ENCODE measurements around the gene SULT2B1.
A peak's percentile ranks its signal among the peaks of the same experiment; 100 is the strongest.
"Not testable (repeated sequence)": the region's sequence is repeated elsewhere in the genome, so short reads cannot be mapped to it uniquely, and the experiment has no call there.

The SULT2B1 gene

GRCh38 chr19:48520134-48520533, 31.8 kb upstream of the SULT2B1 start:
- intact Hi-C loops (cut with DNase I), result no loop called here
- DNase-seq, result no peak

GRCh38 chr19:48524221-48524620, 27.8 kb upstream of the SULT2B1 start:
- DNase-seq, result no peak
- intact Hi-C loops (cut with DNase I), result no loop called here

DNA sequence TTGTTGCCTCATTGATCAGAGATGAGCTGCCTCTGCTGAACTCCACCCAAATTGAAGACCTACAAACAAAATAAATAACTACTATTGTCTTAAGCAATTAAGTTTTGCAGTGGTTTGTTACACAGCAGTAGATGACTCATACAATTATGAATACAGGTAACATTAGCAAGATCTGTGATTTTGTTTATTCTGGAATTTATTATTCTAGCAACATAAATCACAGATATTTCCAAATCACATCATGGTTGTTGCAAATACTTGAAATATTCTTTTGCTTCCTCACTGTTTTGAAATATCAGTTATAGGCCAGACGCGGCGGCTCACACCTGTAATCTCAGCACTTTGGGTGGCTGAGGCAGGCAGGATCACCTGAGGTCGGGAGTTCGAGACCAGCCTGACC, 27.2 kb upstream of the SULT2B1 start:
- peak in 2 of 10 donors; percentile 18 to 35 for DNase-seq
- intact Hi-C loops (cut with DNase I), result no loop called here

- DNase-seq, result no peak
- intact Hi-C loops (cut with DNase I), result no loop called here
Observed at GRCh38 chr19:48529156-48529555, 22.8 kb upstream of the SULT2B1 start.

- peak in 2 of 10 donors; percentile 59 to 62 for DNase-seq
Observed at GRCh38 chr19:48530066-48530720, 21.8 kb upstream of the SULT2B1 start.

DNA sequence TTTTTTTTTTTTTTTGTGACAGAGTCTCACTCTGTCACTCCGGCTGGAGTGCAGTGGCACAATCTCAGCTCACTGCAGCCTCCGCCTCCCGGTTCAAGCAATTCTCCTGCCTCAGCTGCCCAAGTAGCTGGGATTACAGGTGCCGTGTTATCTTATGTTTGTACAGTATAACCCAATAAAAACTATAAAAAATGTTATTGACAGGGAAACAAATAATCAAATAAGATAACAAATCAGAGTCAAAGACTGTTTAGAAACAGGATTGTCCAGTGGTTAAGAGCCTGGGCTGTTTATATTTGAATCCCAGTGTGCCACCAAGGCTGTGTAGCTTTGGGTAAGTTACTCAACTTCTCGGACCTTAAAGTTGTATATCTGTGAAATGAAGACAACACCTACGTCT, 21.2 kb upstream of the SULT2B1 start:
- intact Hi-C loops (cut with DNase I), result no loop called here

More at GRCh38 chr19:48530066-48530720, 21.8 kb upstream of the SULT2B1 start:
- intact Hi-C loops (cut with DNase I), result no loop called here

GRCh38 chr19:48533770-48534169, 18.2 kb upstream of the SULT2B1 start:
- DNase-seq, result peak in 3 of 10 donors; percentile 9 to 12 (median 9)
- intact Hi-C loops (cut with DNase I), result no loop called here

More for the DNA sequence above, 21.2 kb upstream of the SULT2B1 start:
- DNase-seq, result peak in 1 of 10 donors; percentile 29

GRCh38 chr19:48537541-48537940, 14.4 kb upstream of the SULT2B1 start:
- intact Hi-C loops (cut with DNase I), result no loop called here
- peak in 1 of 10 donors; percentile 66 for DNase-seq

GRCh38 chr19:48538057-48538456, 13.9 kb upstream of the SULT2B1 start:
- intact Hi-C loops (cut with DNase I); DNase-seq: not testable (repeated sequence)

DNA sequence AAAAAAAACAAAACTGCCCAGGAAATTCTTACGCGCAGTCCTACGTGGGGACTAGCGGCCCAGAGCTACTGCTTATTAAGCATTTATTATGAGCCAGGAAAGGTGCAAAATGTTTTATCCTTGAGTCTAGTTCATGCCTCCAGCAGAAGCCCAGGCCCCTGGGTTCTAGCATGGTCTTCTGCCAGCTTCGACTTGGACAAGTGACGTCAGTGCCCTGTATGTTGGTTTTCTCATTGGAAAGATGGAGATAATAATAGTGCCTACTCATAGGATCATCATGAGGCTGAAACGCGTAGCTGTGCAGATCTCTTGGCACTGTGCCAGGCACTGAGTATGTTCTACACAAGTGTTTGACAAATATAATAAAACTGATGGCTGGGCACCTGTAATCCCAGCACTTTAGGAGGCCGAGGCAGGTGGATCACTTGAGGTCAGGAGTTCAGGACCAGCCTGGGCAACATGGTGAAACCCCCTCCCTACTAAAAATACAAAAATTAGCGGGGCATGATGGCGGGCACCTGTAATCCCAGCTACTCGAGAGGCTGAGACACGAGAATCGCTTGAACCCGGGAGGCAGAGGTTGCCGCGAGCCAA, 12.4 kb upstream of the SULT2B1 start:
- intact Hi-C loops (cut with DNase I), result no loop called here
- peak in 6 of 10 donors; percentile 18 to 64 (median 35) for DNase-seq

GRCh38 chr19:48540110-48540509, 11.9 kb upstream of the SULT2B1 start:
- peak in 3 of 10 donors; percentile 5 to 79 (median 61) for DNase-seq
- intact Hi-C loops (cut with DNase I), result no loop called here

GRCh38 chr19:48541813-48542212, 10.2 kb upstream of the SULT2B1 start:
- peak in 1 of 10 donors; percentile 14 for DNase-seq
- intact Hi-C loops (cut with DNase I), result no loop called here

GRCh38 chr19:48543121-48543710, 8.8 kb upstream of the SULT2B1 start:
- intact Hi-C loops (cut with DNase I), result no loop called here
- DNase-seq, result peak in 2 of 10 donors; percentile 52 to 62

DNA sequence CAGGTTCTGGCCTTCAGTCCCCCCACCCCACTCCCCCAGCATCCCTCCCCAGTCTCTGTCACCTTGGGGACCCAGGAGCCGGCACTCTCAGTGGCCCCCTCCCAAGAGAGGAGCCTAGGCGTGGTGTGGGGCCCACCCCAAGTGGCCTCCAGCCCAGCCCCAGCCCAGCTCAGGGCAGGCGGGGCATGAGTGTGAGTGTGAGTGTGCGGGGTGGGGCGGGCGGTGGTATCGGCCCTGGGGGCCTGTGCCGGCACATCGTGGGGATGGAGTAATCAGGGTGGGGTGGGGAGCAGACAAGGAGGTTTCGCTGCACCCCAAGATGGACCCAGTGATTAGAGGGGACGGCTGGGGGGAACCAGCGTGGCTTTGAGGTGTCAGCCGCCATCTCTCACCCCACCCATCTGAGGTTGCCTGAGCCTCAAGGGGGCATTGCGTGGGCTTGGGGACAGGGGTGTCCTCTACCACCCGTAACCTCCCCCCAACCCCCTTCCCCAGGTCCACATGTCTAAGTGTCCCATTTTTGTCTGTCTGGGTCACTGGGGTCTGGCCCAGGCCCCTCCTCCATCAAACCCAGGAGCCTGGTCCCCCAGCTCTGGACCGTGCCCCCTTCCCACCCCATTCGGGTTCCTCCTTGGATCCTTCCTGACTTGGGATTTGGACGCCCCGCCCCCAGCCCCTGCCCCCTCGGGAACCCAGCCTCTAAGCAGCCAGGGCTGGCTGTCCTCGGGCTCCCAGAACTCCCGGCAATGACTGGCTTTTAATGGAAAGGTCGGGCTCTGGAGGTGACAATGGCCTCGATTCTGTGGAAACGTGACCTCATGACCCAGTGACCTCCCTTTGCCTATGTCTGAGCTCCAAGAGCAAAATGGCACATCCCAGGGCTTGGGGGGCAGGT, 6.9 kb upstream of the SULT2B1 start:
- DNase-seq, result peak in 2 of 10 donors; percentile 20 to 57
- intact Hi-C loops (cut with DNase I), result no loop called here

GRCh38 chr19:48547722-48548121, 4.2 kb upstream of the SULT2B1 start:
- DNase-seq, result no peak
- intact Hi-C loops (cut with DNase I), result no loop called here

- intact Hi-C loops (cut with DNase I), result no loop called here
Observed at GRCh38 chr19:48548253-48548911, 3.6 kb upstream of the SULT2B1 start.

DNA sequence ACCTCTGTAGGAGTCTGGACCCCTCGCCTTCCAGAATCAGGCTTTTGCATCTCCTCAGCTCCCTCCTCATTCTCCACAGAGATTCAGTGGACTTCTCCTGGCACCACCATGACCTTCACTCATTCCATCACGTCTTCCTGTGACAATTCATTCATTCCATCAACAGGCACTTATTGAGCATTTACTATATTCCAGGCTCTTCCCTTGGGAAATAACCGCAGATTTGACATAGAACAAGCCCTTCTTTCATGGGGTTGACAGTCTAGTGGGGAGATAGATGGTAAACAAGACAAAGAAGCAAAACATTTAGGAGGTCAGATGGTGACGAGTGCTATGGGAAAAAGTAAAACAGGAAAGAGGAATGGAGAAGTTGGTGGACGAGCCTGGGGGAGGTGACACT, 2.6 kb upstream of the SULT2B1 start:
- DNase-seq, result no peak
- intact Hi-C loops (cut with DNase I), result no loop called here

More at GRCh38 chr19:48548253-48548911, 3.6 kb upstream of the SULT2B1 start:
- no peak for DNase-seq

DNA sequence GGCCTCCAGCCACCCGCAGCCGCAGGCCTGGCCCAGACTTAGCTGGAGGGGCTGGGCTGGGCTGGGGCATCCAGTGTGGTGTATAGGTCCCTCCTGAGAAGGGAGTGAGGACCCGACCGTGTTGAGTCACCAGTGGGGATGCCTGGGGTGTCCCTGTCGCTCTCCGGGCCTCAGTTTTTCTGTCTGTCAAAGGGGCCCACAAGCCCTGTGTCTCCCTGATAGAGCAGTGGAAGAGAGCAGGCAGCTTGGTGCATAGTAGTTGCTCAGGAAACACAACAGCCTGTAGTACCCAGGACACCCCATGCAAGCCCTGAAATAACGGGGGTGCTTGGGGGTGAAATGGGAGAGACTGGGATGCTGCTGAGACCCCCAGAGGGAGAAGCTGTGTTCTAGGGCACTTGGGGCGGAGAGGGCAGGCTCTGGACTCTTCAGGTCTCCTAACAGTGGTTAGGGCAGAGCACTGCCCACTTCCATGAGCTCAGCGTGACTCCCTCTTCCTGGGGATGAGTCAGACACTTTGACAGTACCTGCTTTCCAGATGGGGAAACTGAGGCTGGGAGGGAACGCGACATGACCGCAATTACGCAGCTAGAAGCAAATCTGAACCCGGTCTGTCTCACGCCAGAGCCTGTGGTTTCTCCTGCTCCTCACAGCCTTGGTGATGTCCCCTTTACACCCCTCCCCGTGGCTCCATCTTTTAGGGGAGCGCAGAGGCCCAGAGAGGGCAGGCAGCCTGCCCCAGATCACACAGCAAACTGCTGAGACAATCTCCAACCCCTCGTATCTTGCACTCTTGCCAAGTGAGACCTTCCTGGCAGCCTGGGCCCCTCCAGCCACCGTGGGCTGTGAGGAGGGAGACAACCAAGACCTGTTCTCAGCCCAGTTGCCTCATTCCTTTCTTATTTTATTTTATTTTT, 692 bp downstream of the SULT2B1 start:
- no peak for DNase-seq
- intact Hi-C loops (cut with DNase I), result no loop called here
